ENCODE measurements around the gene CIROP.

The CIROP gene

DNA sequence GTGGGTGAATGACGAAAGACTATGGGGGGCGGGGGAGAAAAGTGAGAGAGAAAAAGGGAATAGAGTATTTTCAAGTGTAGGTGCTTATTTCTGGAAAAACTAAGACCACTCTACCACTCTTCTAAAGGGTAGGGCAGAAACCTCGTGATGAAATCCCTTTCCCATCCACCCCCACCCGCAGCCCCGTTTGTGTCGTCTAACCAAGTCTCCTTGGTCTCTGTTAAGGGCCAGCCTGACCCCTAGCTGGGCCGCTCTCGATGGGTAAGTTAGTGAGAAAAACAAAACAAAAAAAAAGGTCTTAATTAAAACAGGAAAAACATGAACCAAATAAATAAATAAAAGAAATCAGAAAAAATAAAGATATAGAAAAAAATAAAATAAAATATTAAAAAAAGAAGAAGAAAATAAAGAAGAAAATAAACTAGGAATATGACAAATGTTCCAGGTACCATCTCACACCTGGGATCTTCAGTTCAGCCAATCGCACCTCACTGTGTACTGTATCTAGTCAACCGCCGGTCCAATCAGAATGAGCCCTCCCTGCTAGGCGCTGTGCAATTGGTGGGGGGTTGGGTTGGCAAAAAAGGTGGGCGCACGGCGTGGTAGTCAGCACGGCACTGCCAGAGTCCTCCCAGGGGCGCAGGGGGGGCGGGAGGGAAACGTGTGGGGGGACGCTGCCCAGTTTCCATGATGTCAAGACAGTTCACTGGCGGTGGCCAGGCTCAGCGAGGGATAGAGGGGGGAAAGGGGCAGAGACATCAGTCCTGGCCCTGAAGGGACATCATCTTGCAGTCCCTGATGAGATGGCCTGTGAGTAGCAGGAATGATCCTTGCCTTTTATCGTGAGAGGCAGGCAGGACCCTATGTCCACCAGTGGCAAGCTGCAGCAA, 37.7 kb downstream of the CIROP start:
- no peak for DNase-seq (ENCODE audit: low read depth)

DNA sequence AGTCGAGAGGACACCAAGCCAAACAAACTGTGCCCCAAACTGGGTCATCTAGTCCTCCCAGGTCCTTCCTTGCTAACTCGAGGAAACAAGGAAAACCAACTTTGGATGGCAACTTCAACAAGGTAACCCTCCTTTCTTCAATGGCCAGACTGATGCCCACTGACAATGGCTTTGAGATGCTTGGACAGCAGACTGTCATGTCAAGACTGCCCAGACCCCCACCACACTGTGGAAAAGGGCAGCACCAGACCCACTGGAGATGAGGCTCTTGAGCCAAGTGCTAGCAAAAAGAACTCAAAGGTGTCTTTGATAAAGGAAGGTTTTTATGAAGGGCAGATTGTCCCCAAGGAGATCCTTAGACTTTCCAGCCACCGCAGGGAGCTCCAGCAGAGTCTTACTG, 38.4 kb downstream of the CIROP start:
- no peak for DNase-seq (ENCODE audit: low read depth)

DNA sequence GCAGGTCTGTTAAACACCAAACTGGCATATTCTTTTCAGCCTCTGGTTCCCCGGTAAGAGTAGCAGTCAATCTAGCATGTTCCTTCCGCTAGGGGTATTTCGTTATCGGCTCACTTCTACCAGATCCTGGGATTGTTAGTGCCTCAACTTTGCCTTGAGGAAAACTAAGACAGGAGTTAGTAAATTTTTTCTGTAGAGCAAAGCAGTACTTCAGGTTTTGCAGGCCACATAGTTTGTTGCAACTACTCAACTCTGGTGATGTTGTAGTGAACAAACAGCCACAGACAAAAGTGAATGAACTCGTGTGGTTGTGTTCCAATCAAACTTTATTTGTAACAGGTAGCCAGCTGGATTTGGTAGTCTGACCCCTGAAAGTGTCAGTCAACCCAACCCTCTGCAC, 41.2 kb downstream of the CIROP start:
- DNase-seq (ENCODE audit: low read depth): no peak

DNA sequence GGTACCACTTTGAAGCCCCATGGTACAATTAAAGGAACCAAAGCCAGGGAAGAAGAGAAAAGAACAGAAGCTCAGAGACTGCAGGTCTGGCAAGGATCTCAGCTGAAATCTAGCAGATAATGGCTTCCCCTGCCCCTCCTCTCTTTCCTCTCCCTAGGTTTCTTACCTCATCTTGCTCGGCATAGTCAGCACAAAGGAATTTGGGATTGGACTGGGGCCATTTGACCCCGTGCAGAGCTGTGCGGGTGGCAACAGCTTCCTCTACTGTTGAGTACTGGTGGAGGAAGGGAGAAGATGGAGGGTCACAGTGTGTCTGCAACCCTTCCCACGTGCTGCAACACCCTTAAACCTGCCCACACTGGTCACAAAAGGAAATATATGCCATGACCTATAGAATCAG, 42.8 kb downstream of the CIROP start:
- peak; percentile 90 for DNase-seq (ENCODE audit: low read depth)

DNA sequence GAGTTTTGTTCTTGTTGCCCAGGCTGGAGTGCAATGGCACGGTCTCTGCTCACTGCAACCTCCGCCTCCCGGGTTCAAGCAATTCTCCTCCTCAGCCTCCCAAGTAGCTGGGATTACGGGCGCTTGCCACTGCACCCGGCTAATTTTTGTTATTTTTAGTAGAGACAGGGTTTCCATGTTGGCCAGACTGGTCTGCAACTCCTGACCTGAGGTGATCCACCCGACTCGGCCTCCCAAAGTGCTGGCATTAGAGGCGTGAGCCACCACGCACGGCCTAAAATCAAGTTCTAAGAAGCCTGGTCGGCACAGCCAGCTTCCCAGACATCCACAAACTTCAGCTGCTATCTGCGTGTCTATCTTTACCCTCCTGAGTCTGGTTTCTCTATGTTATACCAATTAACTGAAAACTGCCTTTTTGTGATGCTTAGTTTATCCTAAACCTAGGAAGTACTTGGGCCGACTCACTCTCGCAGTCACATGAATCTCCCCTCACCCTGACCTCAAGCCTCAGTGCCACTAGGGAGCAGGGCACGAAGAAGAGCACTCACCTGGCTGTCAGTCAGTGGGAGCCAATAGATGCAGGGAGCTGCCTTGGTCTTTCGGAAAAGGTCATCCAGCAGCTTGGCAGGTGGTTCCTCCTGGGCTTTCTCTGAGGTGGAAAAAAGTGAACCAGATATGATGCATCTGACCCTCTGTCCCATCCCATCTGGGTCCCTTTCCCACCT, 44.1 kb downstream of the CIROP start:
- DNase-seq (ENCODE audit: low read depth): no peak

DNA sequence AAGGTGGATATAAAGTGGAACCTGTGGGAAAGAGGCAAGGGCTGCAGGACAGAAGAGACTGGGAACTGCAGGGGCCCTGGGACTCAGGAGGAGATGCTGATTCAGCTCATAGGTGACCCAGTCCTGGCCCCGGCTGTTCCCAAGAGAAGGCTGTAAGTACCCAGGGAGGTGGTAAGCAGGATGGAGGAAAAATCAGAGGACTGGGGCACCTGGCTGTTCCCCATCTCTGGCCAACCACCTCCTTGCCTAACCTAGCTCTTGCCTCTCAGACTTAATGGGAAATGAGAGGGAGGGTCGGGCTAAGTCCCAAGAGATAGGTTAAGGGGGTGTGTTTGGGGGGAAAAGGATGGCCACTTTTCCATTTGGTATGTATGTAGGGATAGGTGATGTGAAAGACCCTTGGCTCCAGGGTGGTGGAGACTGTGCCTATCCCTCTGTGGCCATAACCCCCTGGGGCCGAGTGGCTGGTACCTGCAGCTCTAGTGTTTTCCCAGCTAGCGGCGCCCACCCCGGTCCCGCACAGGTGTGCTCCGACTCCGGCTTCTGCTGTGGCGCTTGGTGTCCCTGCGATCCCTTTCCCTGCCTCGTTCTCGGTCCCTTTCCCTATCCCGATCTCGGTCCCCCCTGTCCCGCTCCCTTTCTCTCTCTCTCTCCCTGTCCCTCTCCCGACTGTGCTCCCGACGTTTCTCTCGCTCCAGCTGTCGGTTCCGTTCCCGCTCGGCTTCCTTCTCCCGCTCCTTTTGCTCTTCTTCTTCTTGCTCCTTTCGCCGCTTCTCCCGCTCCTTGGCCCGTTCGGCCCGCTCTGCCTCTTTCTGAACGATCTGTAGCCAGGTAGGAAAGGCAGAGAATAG, 45.9 kb downstream of the CIROP start:
- DNase-seq (ENCODE audit: low read depth): no peak

DNA sequence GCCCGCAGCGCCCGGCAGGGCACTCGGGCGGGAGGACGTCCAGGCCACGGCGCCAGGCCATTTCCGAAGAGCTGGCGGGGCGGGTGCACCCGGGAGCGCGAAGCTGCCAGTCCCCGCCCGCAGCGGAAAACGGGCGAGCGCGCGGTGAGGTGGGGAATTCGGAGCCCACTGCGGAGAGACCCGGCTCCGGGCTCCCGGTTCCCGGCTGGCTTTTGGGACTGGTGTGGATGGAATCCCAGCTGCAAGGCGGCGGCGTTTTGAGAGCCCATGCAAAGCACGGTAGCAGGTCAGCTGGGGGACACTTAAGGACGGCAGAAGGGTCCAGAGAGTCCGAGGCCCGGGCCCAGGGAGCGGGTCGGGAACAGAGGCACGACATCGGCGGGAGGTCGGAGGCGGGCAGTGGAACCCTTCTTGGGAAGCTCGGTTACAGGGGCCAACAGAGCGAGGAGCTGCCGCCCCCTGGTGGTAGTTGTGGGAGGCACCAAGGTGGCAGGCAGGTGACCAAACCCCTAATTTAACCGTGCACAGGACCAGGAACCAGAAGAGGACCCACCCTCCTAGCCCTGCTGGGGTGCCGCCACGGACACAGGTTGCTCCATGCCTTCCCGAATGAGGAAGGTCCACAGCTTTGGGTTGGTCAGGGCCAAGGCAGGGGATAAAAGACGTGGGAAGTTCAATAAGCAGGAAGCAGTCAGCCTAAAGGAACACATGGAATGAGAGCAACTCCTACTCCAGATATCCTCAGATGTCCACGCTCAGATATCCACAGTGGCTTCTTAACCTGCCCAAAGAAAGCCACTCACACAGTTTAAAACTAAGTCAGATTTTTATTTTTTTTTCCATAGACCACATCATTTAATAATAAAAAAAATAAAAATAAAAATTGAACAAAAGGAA, 46.8 kb downstream of the CIROP start:
- peak; percentile 51 for DNase-seq (ENCODE audit: low read depth)

DNA sequence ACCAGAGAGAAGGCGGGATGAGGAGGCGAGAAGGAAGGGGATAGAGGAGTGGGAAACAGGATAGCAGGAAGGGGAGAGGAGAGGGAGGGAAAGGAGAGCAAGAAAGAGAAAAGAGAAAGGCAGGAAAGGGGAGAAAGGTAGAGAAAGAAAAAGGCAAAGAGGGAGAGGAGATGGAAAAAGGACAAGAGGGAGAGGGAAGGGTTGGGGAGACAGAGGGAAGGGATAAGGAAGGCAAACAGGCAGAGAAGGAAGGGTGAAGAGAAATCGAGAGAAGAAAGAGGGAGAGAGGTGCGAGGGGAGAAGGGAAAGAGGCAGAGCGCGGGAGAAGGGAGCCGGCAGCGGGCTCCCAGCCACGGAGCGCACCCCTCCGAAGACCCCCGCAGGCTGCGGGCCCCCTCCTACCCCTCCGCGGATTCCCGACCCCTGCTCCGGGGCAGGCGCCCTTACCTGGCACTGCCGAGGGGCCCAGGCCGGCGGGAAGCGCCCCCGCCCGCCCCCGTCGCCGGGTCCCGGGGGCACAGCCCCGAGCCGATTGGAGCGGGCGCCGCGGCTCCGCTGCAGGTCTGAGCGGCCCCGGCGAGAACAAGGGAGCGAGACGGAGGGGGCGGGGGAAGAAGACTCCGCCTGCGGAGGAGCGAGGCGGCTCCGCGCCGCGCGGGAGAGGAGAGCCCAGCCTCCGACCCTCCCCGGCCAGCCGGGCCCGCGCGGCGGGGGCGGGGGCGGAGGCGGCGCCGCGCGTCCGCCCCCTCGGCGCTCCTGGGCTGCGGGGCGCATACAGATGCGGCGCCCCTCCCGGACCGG, 47.6 kb downstream of the CIROP start, which contains the start of gene CDH24:
Gene CDH24 (minus strand): TSS at position 565 of the 801 bp plus-strand sequence. CDS start 1,787 bp downstream, outside the sequence.
- DNase-seq (ENCODE audit: low read depth): no peak

DNA sequence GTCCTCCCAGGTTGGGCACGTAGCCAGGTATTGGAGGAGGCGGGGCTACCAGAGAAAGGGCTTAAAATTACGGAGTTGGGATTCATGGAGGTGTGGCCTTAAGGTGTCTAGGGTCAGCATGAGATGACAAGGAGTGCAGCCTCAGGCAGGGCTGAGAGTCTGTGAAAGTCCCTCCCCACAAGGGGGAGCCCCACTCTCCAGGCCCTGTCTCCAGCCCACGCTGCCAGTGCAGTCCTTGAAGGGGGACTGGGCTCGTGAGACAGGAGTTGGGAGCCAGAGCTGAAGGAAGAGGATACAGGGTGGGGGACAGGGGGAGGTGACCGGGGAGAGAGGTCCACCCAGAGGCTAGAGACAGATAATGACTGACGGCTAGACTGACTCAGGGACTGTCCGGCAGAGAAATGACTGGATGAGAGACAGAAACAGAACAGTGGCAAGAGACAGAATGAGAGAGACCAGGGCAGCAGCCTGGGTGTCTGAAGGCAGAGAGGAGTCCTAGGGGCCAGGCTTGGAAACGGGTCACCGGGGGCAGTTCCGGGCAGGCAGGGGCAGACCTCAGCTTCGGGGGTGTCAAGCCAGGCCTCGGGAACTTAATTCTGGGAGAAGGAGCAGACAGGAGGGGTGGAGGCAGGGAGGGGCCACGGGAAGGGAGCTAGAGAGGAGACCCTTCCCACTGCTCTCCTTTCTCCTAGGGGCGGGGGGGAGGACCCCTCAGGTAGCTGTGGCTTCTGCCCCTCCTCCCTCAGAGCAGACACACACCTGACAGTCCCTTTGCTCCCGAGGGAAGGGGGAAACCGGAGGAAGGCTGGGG, 48.4 kb downstream of the CIROP start:
- DNase-seq (ENCODE audit: low read depth): no peak

DNA sequence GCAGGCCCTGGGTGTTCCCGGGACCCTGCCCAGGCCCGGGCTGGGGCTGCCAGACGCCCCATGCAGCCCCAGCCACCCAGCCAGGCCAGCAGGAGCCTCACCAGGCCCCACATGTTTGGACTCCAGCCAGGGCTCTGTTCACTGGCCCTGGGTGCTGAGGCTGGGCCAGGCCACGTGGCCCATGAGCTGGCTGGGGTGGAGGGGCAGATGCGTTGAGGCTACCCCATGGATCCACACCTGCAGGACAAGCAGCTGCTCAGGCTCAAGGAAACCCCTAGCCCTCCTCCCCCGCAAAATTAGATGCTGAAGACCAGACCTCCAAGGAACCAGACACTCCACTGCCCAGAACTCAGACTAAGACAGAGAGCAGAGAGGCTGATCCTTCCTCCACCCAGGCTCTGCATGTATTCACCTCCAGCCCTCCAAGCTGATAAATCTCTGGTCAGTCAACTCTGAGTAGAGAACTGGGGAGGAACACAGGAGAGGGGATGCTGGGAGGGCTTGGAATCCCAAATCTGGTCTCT, 49.1 kb downstream of the CIROP start:
- DNase-seq (ENCODE audit: low read depth): no peak

DNA sequence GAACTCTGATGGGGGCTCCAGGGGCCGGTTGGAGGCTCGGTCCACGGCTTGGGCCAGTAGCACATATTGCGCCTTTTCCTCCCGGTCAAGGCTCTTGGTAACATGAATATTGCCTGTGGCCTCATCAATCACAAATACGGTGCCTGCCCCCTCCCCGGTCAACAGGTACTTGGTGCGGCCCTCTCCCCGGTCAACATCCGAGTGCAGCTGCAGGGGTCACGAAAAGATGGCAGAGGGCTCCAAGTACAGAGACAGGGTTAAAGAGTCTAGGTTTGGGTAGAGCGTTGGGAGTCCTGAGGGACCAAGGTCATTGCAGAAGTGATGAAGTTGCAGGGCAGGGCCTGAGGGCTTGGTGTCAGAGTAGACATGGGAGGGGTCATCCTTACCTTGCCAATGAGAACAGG, 49.6 kb downstream of the CIROP start:
- DNase-seq (ENCODE audit: low read depth): no peak

DNA sequence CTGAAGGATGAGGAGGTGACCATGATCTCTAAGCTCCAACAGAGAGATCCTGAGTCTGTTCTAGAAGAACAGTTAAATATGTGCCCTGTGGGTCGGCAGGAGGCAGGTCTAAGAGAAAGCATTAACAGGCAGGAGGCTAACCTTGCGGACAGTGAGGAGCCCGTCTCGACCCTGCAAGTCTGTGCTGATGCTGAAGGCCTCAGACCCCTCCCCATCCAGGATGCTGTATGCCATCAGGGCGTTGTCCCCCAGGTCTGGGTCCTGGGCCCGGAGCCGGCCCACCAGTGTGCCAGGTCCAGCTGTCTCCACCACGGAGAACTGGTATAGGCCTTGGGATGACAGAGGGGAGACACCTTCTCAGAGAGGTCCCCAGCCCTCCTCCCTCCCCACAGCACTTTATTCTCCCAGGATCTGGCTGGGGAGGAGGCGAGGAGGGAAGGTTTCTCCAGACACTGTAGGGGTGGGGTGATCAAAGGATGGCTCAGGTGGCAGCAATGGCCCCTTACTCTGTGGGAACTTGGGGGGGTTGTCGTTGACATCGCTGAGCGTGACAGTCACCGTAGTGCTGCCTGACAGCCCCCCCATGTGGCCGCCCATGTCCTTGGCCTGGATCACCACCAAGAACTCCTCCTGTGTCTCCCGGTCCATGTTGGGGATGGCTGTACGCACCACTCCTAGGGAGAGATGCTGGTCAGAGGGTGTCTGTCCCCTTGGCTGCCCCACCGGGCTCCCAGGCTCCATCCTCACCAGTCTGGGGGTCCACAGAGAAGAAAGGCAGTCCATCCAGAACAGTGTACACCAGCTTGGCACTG, 50.6 kb downstream of the CIROP start:
- DNase-seq (ENCODE audit: low read depth): no peak

DNA sequence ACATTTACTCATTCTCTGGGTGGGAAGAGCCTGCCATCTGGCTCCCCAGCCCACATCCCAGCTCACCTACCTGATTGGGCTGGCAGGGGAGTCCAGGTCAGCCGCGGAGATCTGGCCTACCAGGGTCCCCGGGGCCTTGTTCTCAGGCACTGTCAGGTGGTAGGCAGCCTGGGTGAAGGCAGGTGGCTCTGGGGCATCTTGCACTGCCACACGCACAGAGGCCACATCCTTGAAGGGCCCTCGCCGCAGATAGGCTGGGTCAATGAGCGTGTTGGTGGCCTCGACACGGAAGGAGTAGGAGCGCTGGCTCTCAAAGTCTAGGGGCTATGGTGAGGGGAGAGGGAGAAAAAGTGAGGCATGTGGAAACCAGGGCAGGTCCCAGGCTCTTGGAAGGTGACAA, 51.4 kb downstream of the CIROP start:
- DNase-seq (ENCODE audit: low read depth): no peak

DNA sequence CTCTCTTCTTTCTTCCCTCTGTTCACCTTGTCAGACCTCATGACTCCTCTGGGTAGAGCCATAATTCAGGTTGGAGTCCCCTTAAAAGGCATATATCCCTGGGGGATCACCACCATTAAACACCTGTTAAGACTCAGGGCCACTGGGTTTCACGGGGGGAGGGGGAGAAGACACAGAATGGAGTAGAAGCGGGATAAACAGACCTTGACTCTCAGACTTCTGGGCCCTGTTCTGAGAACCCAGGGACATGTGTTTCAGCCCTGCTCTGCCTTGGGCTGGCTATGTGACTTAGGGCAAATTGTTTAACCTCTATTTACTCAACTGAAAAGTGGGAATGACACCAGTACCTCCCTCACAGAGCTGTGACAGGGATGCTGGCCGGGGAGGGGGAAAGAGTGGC, 52.1 kb downstream of the CIROP start:
- no peak for DNase-seq (ENCODE audit: low read depth)

DNA sequence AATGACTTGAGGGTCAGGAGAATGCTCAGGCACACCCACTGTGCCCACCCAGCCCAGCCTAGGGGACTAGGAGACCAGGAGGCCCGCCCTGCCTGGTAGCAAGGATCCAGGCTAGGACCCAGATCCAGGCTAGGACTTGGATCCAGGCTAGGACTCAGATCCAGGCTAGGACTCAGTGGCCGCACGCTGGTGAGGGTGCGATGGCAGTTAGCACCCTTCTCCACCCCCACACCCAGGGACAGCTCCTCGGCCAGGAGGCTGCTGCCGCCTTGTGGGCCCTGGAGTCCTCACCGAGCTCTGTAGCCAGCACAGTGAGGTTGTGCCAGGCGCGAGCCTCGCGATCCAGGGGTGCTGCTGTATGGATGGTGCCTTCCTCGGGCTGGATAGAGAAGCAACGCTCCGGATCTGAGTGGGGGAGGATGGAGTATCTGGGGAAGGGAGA, 52.6 kb downstream of the CIROP start:
- DNase-seq (ENCODE audit: low read depth): no peak

DNA sequence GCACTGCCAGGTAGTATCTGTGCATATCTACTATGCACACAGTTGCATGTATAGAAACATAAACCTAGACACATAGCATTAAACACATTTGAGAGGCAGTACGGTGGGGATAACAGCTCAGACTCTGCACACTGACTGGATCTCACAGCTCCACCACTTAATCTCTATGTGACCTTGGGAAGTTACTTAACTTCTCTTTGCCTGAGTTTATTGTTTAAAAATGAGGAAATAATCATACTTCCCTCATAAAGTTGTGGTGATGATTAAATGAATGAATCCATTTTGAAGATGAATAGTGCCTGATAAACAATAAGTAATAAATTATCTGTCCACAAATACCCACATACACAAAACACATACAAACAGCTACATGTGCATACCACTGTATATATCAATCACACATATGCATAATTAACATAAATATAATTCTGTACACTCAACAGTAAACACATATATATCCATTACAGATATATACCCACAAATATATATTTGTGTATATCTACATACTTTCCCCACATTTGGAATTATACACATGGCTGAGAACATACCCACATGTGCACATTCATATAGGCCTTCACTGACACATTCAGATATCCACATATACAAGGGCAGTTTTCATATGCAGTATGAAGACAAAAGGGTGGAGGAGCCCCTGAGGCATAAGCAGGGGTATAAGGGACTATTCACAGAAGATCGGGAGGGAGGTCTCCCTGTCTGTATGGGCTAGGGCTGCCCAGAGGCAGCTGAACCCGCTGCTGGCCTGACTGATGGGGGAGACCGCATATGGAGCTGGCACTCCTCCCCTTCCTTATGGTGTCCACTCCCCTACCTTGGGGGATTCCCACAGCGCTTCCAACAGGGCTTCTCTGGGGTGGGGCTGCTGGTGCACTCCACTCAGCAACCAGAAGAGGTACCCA, 53.4 kb downstream of the CIROP start:
- DNase-seq (ENCODE audit: low read depth): no peak
